ENCODE measurements around the gene CPNE8. TPM values are rescaled to one million over a fixed set of nuclear protein-coding genes. Genes with fewer than 3 reads are reported as not detected.

Gene CPNE8
- total and polyA plus RNA-seq, 10 of the 15 experiments (the other 5 are each of a cell fraction or from before 2014, with no cell fraction given): 11.3 to 38.4 (median 18.9) TPM

DNA sequence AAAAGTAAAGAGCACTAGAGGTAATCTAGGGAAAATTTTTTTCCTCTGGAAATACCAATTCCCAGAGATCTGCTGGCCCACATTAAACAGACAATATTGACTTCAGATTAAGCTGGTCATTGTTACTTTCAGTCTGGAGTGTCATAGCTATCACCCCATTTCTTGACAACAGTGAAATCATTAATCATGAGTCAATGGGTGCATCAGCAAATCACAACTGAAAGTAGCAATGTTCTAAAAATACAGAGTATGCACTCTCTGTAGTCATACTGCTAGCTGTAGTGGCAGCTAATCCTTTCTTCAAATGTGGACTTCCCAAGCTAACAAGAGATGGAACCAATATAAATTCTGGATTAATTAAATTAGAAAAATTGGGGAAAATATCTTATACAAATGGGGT is 129.9 kb downstream of the CPNE8 start (continued):
- TF ChIP-seq MXI1 (IDR thresholded peaks at IDR 0.05; ENCODE audit: low read depth, low read length): no peak
- TF ChIP-seq CREM (IDR thresholded peaks at IDR 0.05; ENCODE audit: low read depth): peak; percentile 87
- peak; percentile 92 for TF ChIP-seq MEF2A (IDR thresholded peaks at IDR 0.05; ENCODE audit: insufficient read depth, low read depth, low read length)
- no peak for TF ChIP-seq LARP7 (IDR thresholded peaks at IDR 0.05)
- 0 out of 2 replicates have a peak, but pooled peaks have one; percentile 19 for TF ChIP-seq RFX5 (IDR thresholded peaks at IDR 0.05; ENCODE audit: low read depth, low read length)
- TF ChIP-seq, protein P1, sequence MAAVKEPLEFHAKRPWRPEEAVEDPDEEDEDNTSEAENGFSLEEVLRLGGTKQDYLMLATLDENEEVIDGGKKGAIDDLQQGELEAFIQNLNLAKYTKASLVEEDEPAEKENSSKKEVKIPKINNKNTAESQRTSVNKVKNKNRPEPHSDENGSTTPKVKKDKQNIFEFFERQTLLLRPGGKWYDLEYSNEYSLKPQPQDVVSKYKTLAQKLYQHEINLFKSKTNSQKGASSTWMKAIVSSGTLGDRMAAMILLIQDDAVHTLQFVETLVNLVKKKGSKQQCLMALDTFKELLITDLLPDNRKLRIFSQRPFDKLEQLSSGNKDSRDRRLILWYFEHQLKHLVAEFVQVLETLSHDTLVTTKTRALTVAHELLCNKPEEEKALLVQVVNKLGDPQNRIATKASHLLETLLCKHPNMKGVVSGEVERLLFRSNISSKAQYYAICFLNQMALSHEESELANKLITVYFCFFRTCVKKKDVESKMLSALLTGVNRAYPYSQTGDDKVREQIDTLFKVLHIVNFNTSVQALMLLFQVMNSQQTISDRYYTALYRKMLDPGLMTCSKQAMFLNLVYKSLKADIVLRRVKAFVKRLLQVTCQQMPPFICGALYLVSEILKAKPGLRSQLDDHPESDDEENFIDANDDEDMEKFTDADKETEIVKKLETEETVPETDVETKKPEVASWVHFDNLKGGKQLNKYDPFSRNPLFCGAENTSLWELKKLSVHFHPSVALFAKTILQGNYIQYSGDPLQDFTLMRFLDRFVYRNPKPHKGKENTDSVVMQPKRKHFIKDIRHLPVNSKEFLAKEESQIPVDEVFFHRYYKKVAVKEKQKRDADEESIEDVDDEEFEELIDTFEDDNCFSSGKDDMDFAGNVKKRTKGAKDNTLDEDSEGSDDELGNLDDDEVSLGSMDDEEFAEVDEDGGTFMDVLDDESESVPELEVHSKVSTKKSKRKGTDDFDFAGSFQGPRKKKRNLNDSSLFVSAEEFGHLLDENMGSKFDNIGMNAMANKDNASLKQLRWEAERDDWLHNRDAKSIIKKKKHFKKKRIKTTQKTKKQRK (IDR thresholded peaks at IDR 0.05; ENCODE audit: low read depth, low read length): no peak
- TF ChIP-seq PAX5 (IDR thresholded peaks at IDR 0.05; ENCODE audit: borderline replicate concordance, low read depth, low read length): 0 out of 2 replicates have a peak, but pooled peaks have one; percentile 40
- no peak for TF ChIP-seq SPI1 (IDR thresholded peaks at IDR 0.05; ENCODE audit: borderline replicate concordance, insufficient read depth, low read depth, low read length)
- 0 out of 4 replicates have a peak, but pooled peaks of 1 of the 2 experiments have one; percentile 48 for TF ChIP-seq CEBPB (IDR thresholded peaks at IDR 0.05; ENCODE audit: borderline replicate concordance in 1 of 2, low read depth in 2 of 2, low read length in 2 of 2)
- peak; percentile 66; the same call in 1 of the 2 replicates for TF ChIP-seq FOXM1 (IDR thresholded peaks at IDR 0.05; ENCODE audit: low read depth, low read length)
- no peak for TF ChIP-seq NFYB (IDR thresholded peaks at IDR 0.05; ENCODE audit: insufficient read depth, low read depth, low read length)
- peak; percentile 77 for TF ChIP-seq IKZF1 (conservative IDR thresholded peaks at IDR 0.05)
- TF ChIP-seq RUNX3 (IDR thresholded peaks at IDR 0.05; ENCODE audit: low read length): peak; percentile 39; the same call in 1 of the 2 replicates
- TF ChIP-seq, protein P2, sequence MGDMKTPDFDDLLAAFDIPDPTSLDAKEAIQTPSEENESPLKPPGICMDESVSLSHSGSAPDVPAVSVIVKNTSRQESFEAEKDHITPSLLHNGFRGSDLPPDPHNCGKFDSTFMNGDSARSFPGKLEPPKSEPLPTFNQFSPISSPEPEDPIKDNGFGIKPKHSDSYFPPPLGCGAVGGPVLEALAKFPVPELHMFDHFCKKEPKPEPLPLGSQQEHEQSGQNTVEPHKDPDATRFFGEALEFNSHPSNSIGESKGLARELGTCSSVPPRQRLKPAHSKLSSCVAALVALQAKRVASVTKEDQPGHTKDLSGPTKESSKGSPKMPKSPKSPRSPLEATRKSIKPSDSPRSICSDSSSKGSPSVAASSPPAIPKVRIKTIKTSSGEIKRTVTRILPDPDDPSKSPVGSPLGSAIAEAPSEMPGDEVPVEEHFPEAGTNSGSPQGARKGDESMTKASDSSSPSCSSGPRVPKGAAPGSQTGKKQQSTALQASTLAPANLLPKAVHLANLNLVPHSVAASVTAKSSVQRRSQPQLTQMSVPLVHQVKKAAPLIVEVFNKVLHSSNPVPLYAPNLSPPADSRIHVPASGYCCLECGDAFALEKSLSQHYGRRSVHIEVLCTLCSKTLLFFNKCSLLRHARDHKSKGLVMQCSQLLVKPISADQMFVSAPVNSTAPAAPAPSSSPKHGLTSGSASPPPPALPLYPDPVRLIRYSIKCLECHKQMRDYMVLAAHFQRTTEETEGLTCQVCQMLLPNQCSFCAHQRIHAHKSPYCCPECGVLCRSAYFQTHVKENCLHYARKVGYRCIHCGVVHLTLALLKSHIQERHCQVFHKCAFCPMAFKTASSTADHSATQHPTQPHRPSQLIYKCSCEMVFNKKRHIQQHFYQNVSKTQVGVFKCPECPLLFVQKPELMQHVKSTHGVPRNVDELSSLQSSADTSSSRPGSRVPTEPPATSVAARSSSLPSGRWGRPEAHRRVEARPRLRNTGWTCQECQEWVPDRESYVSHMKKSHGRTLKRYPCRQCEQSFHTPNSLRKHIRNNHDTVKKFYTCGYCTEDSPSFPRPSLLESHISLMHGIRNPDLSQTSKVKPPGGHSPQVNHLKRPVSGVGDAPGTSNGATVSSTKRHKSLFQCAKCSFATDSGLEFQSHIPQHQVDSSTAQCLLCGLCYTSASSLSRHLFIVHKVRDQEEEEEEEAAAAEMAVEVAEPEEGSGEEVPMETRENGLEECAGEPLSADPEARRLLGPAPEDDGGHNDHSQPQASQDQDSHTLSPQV (IDR thresholded peaks at IDR 0.05): 0 out of 2 replicates have a peak, but pooled peaks have one; percentile 48
- no peak for TF ChIP-seq YBX1 (IDR thresholded peaks at IDR 0.05)
- TF ChIP-seq, protein P3, sequence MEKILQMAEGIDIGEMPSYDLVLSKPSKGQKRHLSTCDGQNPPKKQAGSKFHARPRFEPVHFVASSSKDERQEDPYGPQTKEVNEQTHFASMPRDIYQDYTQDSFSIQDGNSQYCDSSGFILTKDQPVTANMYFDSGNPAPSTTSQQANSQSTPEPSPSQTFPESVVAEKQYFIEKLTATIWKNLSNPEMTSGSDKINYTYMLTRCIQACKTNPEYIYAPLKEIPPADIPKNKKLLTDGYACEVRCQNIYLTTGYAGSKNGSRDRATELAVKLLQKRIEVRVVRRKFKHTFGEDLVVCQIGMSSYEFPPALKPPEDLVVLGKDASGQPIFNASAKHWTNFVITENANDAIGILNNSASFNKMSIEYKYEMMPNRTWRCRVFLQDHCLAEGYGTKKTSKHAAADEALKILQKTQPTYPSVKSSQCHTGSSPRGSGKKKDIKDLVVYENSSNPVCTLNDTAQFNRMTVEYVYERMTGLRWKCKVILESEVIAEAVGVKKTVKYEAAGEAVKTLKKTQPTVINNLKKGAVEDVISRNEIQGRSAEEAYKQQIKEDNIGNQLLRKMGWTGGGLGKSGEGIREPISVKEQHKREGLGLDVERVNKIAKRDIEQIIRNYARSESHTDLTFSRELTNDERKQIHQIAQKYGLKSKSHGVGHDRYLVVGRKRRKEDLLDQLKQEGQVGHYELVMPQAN (conservative IDR thresholded peaks at IDR 0.05): no peak
- TF ChIP-seq, protein P4, sequence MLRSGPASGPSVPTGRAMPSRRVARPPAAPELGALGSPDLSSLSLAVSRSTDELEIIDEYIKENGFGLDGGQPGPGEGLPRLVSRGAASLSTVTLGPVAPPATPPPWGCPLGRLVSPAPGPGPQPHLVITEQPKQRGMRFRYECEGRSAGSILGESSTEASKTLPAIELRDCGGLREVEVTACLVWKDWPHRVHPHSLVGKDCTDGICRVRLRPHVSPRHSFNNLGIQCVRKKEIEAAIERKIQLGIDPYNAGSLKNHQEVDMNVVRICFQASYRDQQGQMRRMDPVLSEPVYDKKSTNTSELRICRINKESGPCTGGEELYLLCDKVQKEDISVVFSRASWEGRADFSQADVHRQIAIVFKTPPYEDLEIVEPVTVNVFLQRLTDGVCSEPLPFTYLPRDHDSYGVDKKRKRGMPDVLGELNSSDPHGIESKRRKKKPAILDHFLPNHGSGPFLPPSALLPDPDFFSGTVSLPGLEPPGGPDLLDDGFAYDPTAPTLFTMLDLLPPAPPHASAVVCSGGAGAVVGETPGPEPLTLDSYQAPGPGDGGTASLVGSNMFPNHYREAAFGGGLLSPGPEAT (IDR thresholded peaks at IDR 0.05; ENCODE audit: low read depth): peak; percentile 73
- TF ChIP-seq NBN (IDR thresholded peaks at IDR 0.05): 0 out of 2 replicates have a peak, but pooled peaks have one; percentile 37
- TF ChIP-seq SP1 (IDR thresholded peaks at IDR 0.05; ENCODE audit: low read depth, low read length): peak; percentile 43
- TF ChIP-seq SREBF1 (IDR thresholded peaks at IDR 0.05; ENCODE audit: low read length): peak; percentile 65; the same call in 1 of the 2 replicates
- TF ChIP-seq ZNF24 (IDR thresholded peaks at IDR 0.05): peak; percentile 71
